Endothelial cell of umbilical vein (primary cell): ENCODE results near the gene PARK7. TPM values are rescaled to one million over a fixed set of nuclear protein-coding genes. Genes with fewer than 3 reads are reported as not detected.

Source experiments
- BruUV-seq: library from RNA; stranded (reverse); fragments of 400-500 nt; replicated peaks from 2 replicates; lab custom pipeline; 2021; lab: Mats Ljungman, UMichigan
- CTCF ChIA-PET: fragments of 300-600, 350-600 bp; sonication (Branson Sonifier 250); formaldehyde crosslinking; loops from one replicate; lab custom pipeline; 2021; ENCODE audit warnings: antibody characterized with exemption, inconsistent platforms; lab: Charles Lee
- POLR2A ChIA-PET: fragments of 300-600, 350-600 bp; sonication (Branson Sonifier 250); formaldehyde crosslinking; loops from one replicate; lab custom pipeline; 2021; ENCODE audit warnings: antibody characterized with exemption, inconsistent platforms; lab: Charles Lee
- DNase-seq: peaks from one replicate; pipeline ENCODE4 v3.0.0-alpha.2; 2011; ENCODE audit warnings: low read depth, low spot score
- FAIRE-seq: peaks from 2 replicates; lab custom pipeline; 2011; peaks lifted over from hg19 to GRCh38; lab: Jason Lieb, UNC
- H2AFZ ChIP-seq: 2 replicates; pipeline ENCODE4 v1.6.0; 2012; ENCODE audit warnings: low read depth, low read length, control low read depth, inconsistent platforms
- H3K27ac ChIP-seq: 2 replicates; pipeline ENCODE4 v1.5.1; 2011; ENCODE audit warnings: low read depth, mild to moderate bottlenecking, control low read depth, low read length, moderate library complexity; ENCODE audit not compliant: insufficient read depth
- H3K27me3 ChIP-seq, 2 experiments: 2 replicates each; pipeline versions ENCODE4 v1.6.0 to v1.6.1; 2011; ENCODE audit warnings: low read length in 2 of 2, mixed read lengths in 1 of 2; ENCODE audit not compliant: control insufficient read depth in 2 of 2, insufficient read depth in 2 of 2
- H3K36me3 ChIP-seq, 2 experiments: 2 replicates in 1 of 2; 3 replicates in 1 of 2; pipeline ENCODE4 v1.5.1; 2011; ENCODE audit warnings: low read length in 2 of 2, mild to moderate bottlenecking in 1 of 2, moderate library complexity in 1 of 2; ENCODE audit not compliant: control insufficient read depth in 2 of 2, insufficient read depth in 2 of 2; ENCODE audit errors: extremely low read depth in 1 of 2
- H3K4me1 ChIP-seq: 3 replicates; pipeline ENCODE4 v1.5.1; 2011; ENCODE audit warnings: mild to moderate bottlenecking, low read length; ENCODE audit not compliant: control insufficient read depth, insufficient read depth; ENCODE audit errors: extremely low read depth
- H3K4me2 ChIP-seq: 2 replicates; pipeline ENCODE4 v1.6.1; 2011; ENCODE audit warnings: low read length, control low read depth, mixed read lengths; ENCODE audit not compliant: insufficient read depth
- H3K4me3 ChIP-seq, 3 experiments: fragments of 200-600 bp in 1 of 3; sonication (generic), shearing (Covaris generic) in 1 of 3; replicated peaks in 1 of 3; 2 replicates each; pipeline ENCODE4 v1.5.1; 2011 to 2016; ENCODE audit warnings: control low read depth in 3 of 3, low read length in 3 of 3, mild to moderate bottlenecking in 2 of 3, inconsistent platforms in 1 of 3, low read depth in 1 of 3, moderate library complexity in 1 of 3; ENCODE audit not compliant: insufficient read depth in 1 of 3
- H3K79me2 ChIP-seq: 2 replicates; pipeline ENCODE4 v1.6.0; 2012; ENCODE audit warnings: low read length, inconsistent platforms; ENCODE audit not compliant: control insufficient read depth, insufficient read depth
- H3K9ac ChIP-seq: replicated peaks from 2 replicates; pipeline ENCODE3; 2011; ENCODE audit warnings: low read length, control low read depth; ENCODE audit not compliant: insufficient read depth; ENCODE audit errors: extremely low read depth
- H3K9me1 ChIP-seq: replicated peaks from 3 replicates; pipeline ENCODE4 v1.6.0; 2011; ENCODE audit warnings: mild to moderate bottlenecking, low read length; ENCODE audit not compliant: control insufficient read depth, insufficient read depth; ENCODE audit errors: extremely low read depth
- H3K9me3 ChIP-seq: replicated peaks from 2 replicates; pipeline ENCODE4 v1.5.1; 2012; ENCODE audit warnings: low read length, inconsistent platforms; ENCODE audit not compliant: control insufficient read depth, insufficient read depth
- H4K20me1 ChIP-seq: replicated peaks from 2 replicates; pipeline ENCODE3; 2011; ENCODE audit warnings: mild to moderate bottlenecking, low read length; ENCODE audit not compliant: control insufficient read depth, insufficient read depth; ENCODE audit errors: extremely low read depth
- CTCF ChIP-seq, 2 donors: IDR thresholded peaks; 1 replicate in 1 of 2; 2 replicates in 1 of 2; pipeline ENCODE4 v1.5.1; 2011; ENCODE audit warnings: low read length in 2 of 2, mild to moderate bottlenecking in 2 of 2, moderate library complexity in 2 of 2, control low read depth in 1 of 2, inconsistent platforms in 1 of 2, low read depth in 1 of 2; ENCODE audit not compliant: insufficient read depth in 1 of 2; ENCODE audit errors: extremely low read depth in 1 of 2
- EZH2 ChIP-seq: IDR thresholded peaks from 2 replicates; pipeline ENCODE4 v1.6.1; 2012; ENCODE audit warnings: borderline replicate concordance, low read depth, mild to moderate bottlenecking, moderate library complexity, low read length, inconsistent platforms; ENCODE audit not compliant: severe bottlenecking
- FOS ChIP-seq: IDR thresholded peaks from 2 replicates; pipeline ENCODE4 v1.6.1; 2011; ENCODE audit warnings: mild to moderate bottlenecking, low read length, moderate library complexity, borderline replicate concordance; ENCODE audit not compliant: insufficient read depth
- GATA2 ChIP-seq: IDR thresholded peaks from 2 replicates; pipeline ENCODE4 v1.7.0; 2011; ENCODE audit warnings: low read depth, mild to moderate bottlenecking, moderate library complexity, mixed read lengths, low read length; ENCODE audit not compliant: insufficient read length, insufficient read depth
- JUN ChIP-seq: IDR thresholded peaks from 2 replicates; pipeline ENCODE4 v1.6.1; 2011; ENCODE audit warnings: borderline replicate concordance, low read depth; ENCODE audit not compliant: insufficient read length, insufficient read depth
- MAX ChIP-seq: IDR thresholded peaks from 2 replicates; pipeline ENCODE4 v1.6.1; 2011; ENCODE audit not compliant: insufficient read depth, insufficient read length
- MYC ChIP-seq: IDR thresholded peaks from one replicate; pipeline ENCODE4 v1.6.1; 2011; ENCODE audit warnings: mild to moderate bottlenecking, low read depth, low read length
- POLR2A ChIP-seq: IDR thresholded peaks from 2 replicates; pipeline ENCODE4 v1.6.1; 2012; ENCODE audit warnings: low read depth, mild to moderate bottlenecking, control low read depth, low read length
- POLR2AphosphoS5 ChIP-seq: IDR thresholded peaks from 2 replicates; pipeline ENCODE4 v1.6.1; 2012; ENCODE audit warnings: low read depth, mild to moderate bottlenecking, control low read depth, low read length, moderate library complexity; ENCODE audit not compliant: insufficient read depth
- dilution Hi-C: fragments of 300-500 bp; cut with MboI; formaldehyde crosslinking; loops from one replicate; pipeline ENCODE4 v1.15.0; 2019; ENCODE audit warnings: low sequenced_read_pairs; ENCODE audit not compliant: extremely low pct_ligation_motif_present
- intact Hi-C: fragments of 100-400 bp; cut with micrococcal nuclease; formaldehyde crosslinking; loops from one replicate; pipeline ENCODE4 v1.10.0; 2022
- polyA plus RNA-seq, 4 experiments: library from polyadenylated mRNA; depleted of rRNA in 3 of 4; stranded (reverse) in 3 of 4; unstranded in 1 of 4; fragments of >200 nt; gene quantifications; 2 replicates each; pipeline versions ENCODE4 v1.2.1 to v1.2.3, GENCODE V29; 2011 to 2012; ENCODE audit warnings: missing spikeins in 1 of 4
- total RNA-seq: library from RNA; stranded (reverse); gene quantifications from 2 replicates; pipeline ENCODE4 v1.2.3, GENCODE V29; 2021

PARK7 gene
- total and polyA plus RNA-seq, 2 donors (not counting 3 experiments of a cell fraction or from before 2014, with no cell fraction given) = 203 to 294 TPM

GRCh38 chr1:8002329-8002910 is 40.9 kb downstream of the PARK7 start:
- H4K20me1 ChIP-seq = no peaks in the 10 kb centered on the region
- no peak overlapping the region for H3K4me2 ChIP-seq
- ChIA-PET POLR2A (no interaction called here), CTCF (no interaction called here)
- H2AFZ ChIP-seq = no peak overlapping the region
- H3K4me3 ChIP-seq = no peak overlapping the region
- H3K4me1 ChIP-seq = peaks cover 20% of the 10 kb centered on the region
- no peak overlapping the region for H3K9ac ChIP-seq
- H3K9me1 ChIP-seq = no peaks in the 10 kb centered on the region
- no peaks in the 10 kb centered on the region for H3K9me3 ChIP-seq
- H3K27ac ChIP-seq = no peak overlapping the region
- intact Hi-C loops (no loop called here), dilution Hi-C loops (no loop called here)
- TF ChIP-seq GATA2 = no peak
- TF ChIP-seq FOS = no peak
- no peak for TF ChIP-seq POLR2A
- TF ChIP-seq POLR2AphosphoS5 = no peak
- no peak for TF ChIP-seq JUN
- no peak for TF ChIP-seq MYC
- TF ChIP-seq MAX = no peak
- TF ChIP-seq EZH2 = no peak
- no peak for TF ChIP-seq CTCF (IDR thresholded peaks at IDR 0.05; ENCODE audit: extremely low read depth in 1 of 2, insufficient read depth in 1 of 2, low read depth in 1 of 2, low read length in 2 of 2)
- no peaks in the 10 kb centered on the region for H3K36me3 ChIP-seq
- no peak for DNase-seq
- no peaks in the 10 kb centered on the region for H3K79me2 ChIP-seq
- no peaks in the 10 kb centered on the region for H3K27me3 ChIP-seq
- FAIRE-seq = no peak
- no TSS peak for BruUV-seq
